Measurements from ENCODE around the gene PCDHGA1.

Gene PCDHGA1

GRCh38 chr5:141360685-141361084 is 30.4 kb downstream of the PCDHGA1 start:
- H3K9ac ChIP-seq (ENCODE audit: low read length) = no peak overlapping the region
- no peak overlapping the region for H3K27ac ChIP-seq (ENCODE audit: low read depth, low read length)
- H4K8ac ChIP-seq (ENCODE audit: low read depth, low read length) = no peak overlapping the region
- H3K27me3 ChIP-seq (ENCODE audit: insufficient read depth, low read length, poor library complexity) = no peaks in the 10 kb centered on the region
- no peak overlapping the region for H3K4ac ChIP-seq (ENCODE audit: low read depth, low read length)
- H3K4me1 ChIP-seq (ENCODE audit: control insufficient read depth, low read depth, low read length) = no peaks in the 10 kb centered on the region
- H2BK15ac ChIP-seq (replicated peaks; ENCODE audit: low read depth) = no peak overlapping the region
- H3K79me2 ChIP-seq (ENCODE audit: control insufficient read depth, insufficient read depth, low read length) = no peaks in the 10 kb centered on the region
- no peaks in the 10 kb centered on the region for H3K79me1 ChIP-seq (ENCODE audit: low read length)
- no peak for DNase-seq
- no peak overlapping the region for H3K23ac ChIP-seq (ENCODE audit: low read length)
- no peak overlapping the region for H3K4me3 ChIP-seq (ENCODE audit: low read length)
- no peak overlapping the region for H2BK5ac ChIP-seq (ENCODE audit: low read length)
- H3K36me3 ChIP-seq (ENCODE audit: control insufficient read depth, insufficient read depth, low read length) = no peaks in the 10 kb centered on the region
- no peak overlapping the region for H2AK5ac ChIP-seq (ENCODE audit: low read length)
- no peak overlapping the region for H3K56ac ChIP-seq (ENCODE audit: low read length)
- H2BK120ac ChIP-seq (ENCODE audit: low read depth, low read length) = no peak overlapping the region
- no CpG with 5 or more reads among the region's 15 CpGs for WGBS (ENCODE audit: extremely low coverage, insufficient coverage, low lambda C conversion rate)
- H4K5ac ChIP-seq (ENCODE audit: low read length) = no peak overlapping the region
- H3K4me2 ChIP-seq (ENCODE audit: low read length) = no peak overlapping the region
- no peak overlapping the region for H3K18ac ChIP-seq (ENCODE audit: low read length)

GRCh38 chr5:141362719-141363118 is 32.4 kb downstream of the PCDHGA1 start:
- no peak overlapping the region for H3K23ac ChIP-seq (ENCODE audit: low read length)
- no peak overlapping the region for H4K5ac ChIP-seq (ENCODE audit: low read length)
- no peaks in the 10 kb centered on the region for H3K27me3 ChIP-seq (ENCODE audit: insufficient read depth, low read length, poor library complexity)
- H3K4me2 ChIP-seq (ENCODE audit: low read length) = no peak overlapping the region
- H3K56ac ChIP-seq (ENCODE audit: low read length) = no peak overlapping the region
- no peaks in the 10 kb centered on the region for H3K36me3 ChIP-seq (ENCODE audit: control insufficient read depth, insufficient read depth, low read length)
- no peak overlapping the region for H3K9ac ChIP-seq (ENCODE audit: low read length)
- no peak overlapping the region for H2BK5ac ChIP-seq (ENCODE audit: low read length)
- no peak overlapping the region for H2BK15ac ChIP-seq (replicated peaks; ENCODE audit: low read depth)
- H3K4me1 ChIP-seq (ENCODE audit: control insufficient read depth, low read depth, low read length) = no peaks in the 10 kb centered on the region
- no peak overlapping the region for H2BK120ac ChIP-seq (ENCODE audit: low read depth, low read length)
- H3K18ac ChIP-seq (ENCODE audit: low read length) = no peak overlapping the region
- H3K27ac ChIP-seq (ENCODE audit: low read depth, low read length) = no peak overlapping the region
- no peak overlapping the region for H2AK5ac ChIP-seq (ENCODE audit: low read length)
- DNase-seq = no peak
- H3K79me2 ChIP-seq (ENCODE audit: control insufficient read depth, insufficient read depth, low read length) = no peaks in the 10 kb centered on the region
- no peak overlapping the region for H3K4me3 ChIP-seq (ENCODE audit: low read length)
- no peak overlapping the region for H4K8ac ChIP-seq (ENCODE audit: low read depth, low read length)
- no peak overlapping the region for H3K4ac ChIP-seq (ENCODE audit: low read depth, low read length)
- H3K79me1 ChIP-seq (ENCODE audit: low read length) = no peaks in the 10 kb centered on the region

- Histone ChIP-seq H3K4me2 (ENCODE audit: low read length) (no peak within 1 kb of the TSS), H3K36me3 (ENCODE audit: control insufficient read depth, insufficient read depth, low read length) (no peaks in the 10 kb centered on the region), H3K27me3 (ENCODE audit: insufficient read depth, low read length, poor library complexity) (no peaks in the 10 kb centered on the region), H2BK15ac (replicated peaks; ENCODE audit: low read depth) (no peak within 1 kb of the TSS), H2BK120ac (ENCODE audit: low read depth, low read length) (no peak within 1 kb of the TSS), H3K23ac (ENCODE audit: low read length) (no peak within 1 kb of the TSS), H2BK5ac (ENCODE audit: low read length) (no peak within 1 kb of the TSS), H3K9ac (ENCODE audit: low read length) (no peak within 1 kb of the TSS), H3K18ac (ENCODE audit: low read length) (no peak within 1 kb of the TSS), H4K5ac (ENCODE audit: low read length) (no peak within 1 kb of the TSS), H3K4ac (ENCODE audit: low read depth, low read length) (no peak within 1 kb of the TSS), H2AK5ac (ENCODE audit: low read length) (no peak within 1 kb of the TSS), H4K8ac (ENCODE audit: low read depth, low read length) (no peak within 1 kb of the TSS), H3K79me2 (ENCODE audit: control insufficient read depth, insufficient read depth, low read length) (no peaks in the 10 kb centered on the region), H3K27ac (ENCODE audit: low read depth, low read length) (no peak within 1 kb of the TSS), H3K56ac (ENCODE audit: low read length) (no peak within 1 kb of the TSS), H3K4me3 (ENCODE audit: low read length) (no peak within 1 kb of the TSS), H3K4me1 (ENCODE audit: control insufficient read depth, low read depth, low read length) (no peaks in the 10 kb centered on the region), H3K79me1 (ENCODE audit: low read length) (no peaks in the 10 kb centered on the region)
- no CpG with 5 or more reads among the region's 34 CpGs for WGBS (ENCODE audit: extremely low coverage, insufficient coverage, low lambda C conversion rate)
- DNase-seq = no peak
Measured at GRCh38 chr5:141363952-141364660, 33.8 kb downstream of the PCDHGA1 start, which contains the start of gene PCDHGA5. TSS of gene PCDHGA5 (plus strand) at chr5:141364162. CDS start at chr5:141364331, 169 bp downstream.

GRCh38 chr5:141366016-141366896 is 35.9 kb downstream of the PCDHGA1 start:
- Histone ChIP-seq H3K27ac (ENCODE audit: low read depth, low read length) (no peak overlapping the region), H3K18ac (ENCODE audit: low read length) (no peak overlapping the region), H2BK15ac (replicated peaks; ENCODE audit: low read depth) (no peak overlapping the region), H3K79me1 (ENCODE audit: low read length) (no peaks in the 10 kb centered on the region), H3K36me3 (ENCODE audit: control insufficient read depth, insufficient read depth, low read length) (no peaks in the 10 kb centered on the region), H2BK120ac (ENCODE audit: low read depth, low read length) (no peak overlapping the region), H3K9ac (ENCODE audit: low read length) (no peak overlapping the region), H3K4me3 (ENCODE audit: low read length) (no peak overlapping the region), H3K4me2 (ENCODE audit: low read length) (no peak overlapping the region), H3K56ac (ENCODE audit: low read length) (no peak overlapping the region), H2AK5ac (ENCODE audit: low read length) (no peak overlapping the region), H4K5ac (ENCODE audit: low read length) (no peak overlapping the region), H2BK5ac (ENCODE audit: low read length) (no peak overlapping the region), H3K27me3 (ENCODE audit: insufficient read depth, low read length, poor library complexity) (no peaks in the 10 kb centered on the region), H3K4me1 (ENCODE audit: control insufficient read depth, low read depth, low read length) (no peaks in the 10 kb centered on the region), H3K23ac (ENCODE audit: low read length) (no peak overlapping the region), H3K79me2 (ENCODE audit: control insufficient read depth, insufficient read depth, low read length) (no peaks in the 10 kb centered on the region), H3K4ac (ENCODE audit: low read depth, low read length) (no peak overlapping the region), H4K8ac (ENCODE audit: low read depth, low read length) (no peak overlapping the region)
- no peak for DNase-seq
- no CpG with 5 or more reads among the region's 46 CpGs for WGBS (ENCODE audit: extremely low coverage, insufficient coverage, low lambda C conversion rate)

GRCh38 chr5:141369994-141370848 is 39.9 kb downstream of the PCDHGA1 start, which contains the start of gene PCDHGB3:
TSS of gene PCDHGB3 (plus strand) at chr5:141370242. CDS start at chr5:141370395, 153 bp downstream.
- Histone ChIP-seq H3K36me3 (ENCODE audit: control insufficient read depth, insufficient read depth, low read length) (no peaks in the 10 kb centered on the region), H2BK5ac (ENCODE audit: low read length) (no peak within 1 kb of the TSS), H4K5ac (ENCODE audit: low read length) (no peak within 1 kb of the TSS), H3K4me3 (ENCODE audit: low read length) (no peak within 1 kb of the TSS), H3K27ac (ENCODE audit: low read depth, low read length) (no peak within 1 kb of the TSS), H2AK5ac (ENCODE audit: low read length) (no peak within 1 kb of the TSS), H3K27me3 (ENCODE audit: insufficient read depth, low read length, poor library complexity) (no peaks in the 10 kb centered on the region), H3K79me1 (ENCODE audit: low read length) (no peaks in the 10 kb centered on the region), H3K9ac (ENCODE audit: low read length) (no peak within 1 kb of the TSS), H4K8ac (ENCODE audit: low read depth, low read length) (no peak within 1 kb of the TSS), H3K79me2 (ENCODE audit: control insufficient read depth, insufficient read depth, low read length) (no peaks in the 10 kb centered on the region), H3K56ac (ENCODE audit: low read length) (no peak within 1 kb of the TSS), H3K18ac (ENCODE audit: low read length) (no peak within 1 kb of the TSS), H3K4me1 (ENCODE audit: control insufficient read depth, low read depth, low read length) (no peaks in the 10 kb centered on the region), H2BK15ac (replicated peaks; ENCODE audit: low read depth) (no peak within 1 kb of the TSS), H2BK120ac (ENCODE audit: low read depth, low read length) (no peak within 1 kb of the TSS), H3K4ac (ENCODE audit: low read depth, low read length) (no peak within 1 kb of the TSS), H3K4me2 (ENCODE audit: low read length) (no peak within 1 kb of the TSS), H3K23ac (ENCODE audit: low read length) (no peak within 1 kb of the TSS)
- no peak for DNase-seq
- no CpG with 5 or more reads among the region's 32 CpGs for WGBS (ENCODE audit: extremely low coverage, insufficient coverage, low lambda C conversion rate)
